ENCODE measurements around the gene PEBP1. TPM values are rescaled to one million over a fixed set of nuclear protein-coding genes. Genes with fewer than 3 reads are reported as not detected.

The PEBP1 gene
- total RNA-seq (2021), result 312 TPM in 2 replicates
- Bru-seq, nascent RNA, result percentile 90 among the genes with signal in this experiment
- percentile 92 among the genes with signal in this experiment for BruChase-seq, experiment 1, labeled RNA remaining after a 2-hour chase
- percentile 97 among the genes with signal in this experiment for BruChase-seq, experiment 2, labeled RNA remaining after a 6-hour chase
- long read RNA-seq, transcript PEBP1-201 (4 exons, 1,697 nt), result major isoform, 1,069 of 1,144 reads
- long read RNA-seq, partial matches to known transcripts, result 67 of 1,144 reads
- long read RNA-seq, other reads (novel, unspliced or antisense), result 8 of 1,144 reads

- H3K4me1 ChIP-seq (ENCODE audit: insufficient read depth, low read length, poor library complexity, severe bottlenecking), result peaks cover 6% of the 10 kb centered on the region
- peak within 1 kb of the TSS; percentile 97 for H3K4me3 ChIP-seq (ENCODE audit: low read depth, low read length, poor library complexity, severe bottlenecking)
- TF ChIP-seq CTCF (conservative IDR thresholded peaks at IDR 0.05; ENCODE audit: low read depth, low read length) (no peak), EZH2 (IDR thresholded peaks at IDR 0.05; ENCODE audit: borderline replicate concordance, low read depth, low read length, poor library complexity, severe bottlenecking) (no peak)
- POLR2A ChIA-PET (ENCODE audit: low non-redundant PET), result no interaction called here
- CTCF ChIA-PET, result interaction anchor here (1.0 kb wide), 1 partner anchor 15 kb away, joined by 5 read pairs; no protein-coding TSS in a partner anchor
- intact Hi-C loops (cut with micrococcal nuclease; ENCODE audit: unreplicated experiment), result loop anchor here (5.0 kb wide), 1 partner anchor 74 kb away; the partner anchor contains the start of gene WSB2
- BruUV-seq (replicated peaks), result no TSS peak
- H3K27ac ChIP-seq (ENCODE audit: low read depth, low read length, poor library complexity, severe bottlenecking), result peak within 1 kb of the TSS; percentile 94
- DNase-seq (ENCODE audit: low spot score), result peak; percentile 97
- peaks cover 31% of the 10 kb centered on the region for H3K36me3 ChIP-seq (ENCODE audit: insufficient read depth, low read length, poor library complexity, severe bottlenecking)
- no peaks in the 10 kb centered on the region for H3K27me3 ChIP-seq (replicated peaks; ENCODE audit: insufficient read depth, low read depth, low read length, poor library complexity)
- H3K9me3 ChIP-seq (ENCODE audit: low read depth, low read length, poor library complexity, severe bottlenecking), result no peaks in the 10 kb centered on the region
Observed at GRCh38 chr12:118135788-118136558, at the start of gene PEBP1. Gene PEBP1, plus strand, starts transcription at chr12:118136124. Its CDS starts 86 bp downstream, at chr12:118136210.

- Histone ChIP-seq H3K4me3 (ENCODE audit: low read depth, low read length, poor library complexity, severe bottlenecking) (no peak overlapping the region), H3K27me3 (replicated peaks; ENCODE audit: insufficient read depth, low read depth, low read length, poor library complexity) (no peaks in the 10 kb centered on the region), H3K9me3 (ENCODE audit: low read depth, low read length, poor library complexity, severe bottlenecking) (no peaks in the 10 kb centered on the region), H3K4me1 (ENCODE audit: insufficient read depth, low read length, poor library complexity, severe bottlenecking) (no peaks in the 10 kb centered on the region), H3K36me3 (ENCODE audit: insufficient read depth, low read length, poor library complexity, severe bottlenecking) (no peaks in the 10 kb centered on the region), H3K27ac (ENCODE audit: low read depth, low read length, poor library complexity, severe bottlenecking) (no peak overlapping the region)
- intact Hi-C loops (cut with micrococcal nuclease; ENCODE audit: unreplicated experiment), result no loop called here
- DNase-seq (ENCODE audit: low spot score), result no peak
- POLR2A ChIA-PET (ENCODE audit: low non-redundant PET), result no interaction called here
- BruUV-seq (replicated peaks), result no TSS peak
- TF ChIP-seq CTCF (conservative IDR thresholded peaks at IDR 0.05; ENCODE audit: low read depth, low read length) (no peak), EZH2 (IDR thresholded peaks at IDR 0.05; ENCODE audit: borderline replicate concordance, low read depth, low read length, poor library complexity, severe bottlenecking) (no peak)
- CTCF ChIA-PET, result no interaction called here
Observed at GRCh38 chr12:118089782-118090181, 46.1 kb upstream of the PEBP1 start.

- intact Hi-C loops (cut with micrococcal nuclease; ENCODE audit: unreplicated experiment), result no loop called here
- BruUV-seq (replicated peaks), result no TSS peak
- CTCF ChIA-PET, result no interaction called here
Observed at GRCh38 chr12:118094039-118094438, 41.9 kb upstream of the PEBP1 start.

More at GRCh38 chr12:118094039-118094438, 41.9 kb upstream of the PEBP1 start:
- H3K9me3 ChIP-seq (ENCODE audit: low read depth, low read length, poor library complexity, severe bottlenecking), result no peaks in the 10 kb centered on the region
- no peaks in the 10 kb centered on the region for H3K36me3 ChIP-seq (ENCODE audit: insufficient read depth, low read length, poor library complexity, severe bottlenecking)
- TF ChIP-seq EZH2 (IDR thresholded peaks at IDR 0.05; ENCODE audit: borderline replicate concordance, low read depth, low read length, poor library complexity, severe bottlenecking) (no peak), CTCF (conservative IDR thresholded peaks at IDR 0.05; ENCODE audit: low read depth, low read length) (no peak)
- H3K27ac ChIP-seq (ENCODE audit: low read depth, low read length, poor library complexity, severe bottlenecking), result no peak overlapping the region
- no peak for DNase-seq (ENCODE audit: low spot score)
- POLR2A ChIA-PET (ENCODE audit: low non-redundant PET), result no interaction called here
- H3K27me3 ChIP-seq (replicated peaks; ENCODE audit: insufficient read depth, low read depth, low read length, poor library complexity), result no peaks in the 10 kb centered on the region
- H3K4me1 ChIP-seq (ENCODE audit: insufficient read depth, low read length, poor library complexity, severe bottlenecking), result no peaks in the 10 kb centered on the region
- H3K4me3 ChIP-seq (ENCODE audit: low read depth, low read length, poor library complexity, severe bottlenecking), result no peak overlapping the region

All from A673 (cell line).